HG02943 (cell line): ENCODE measurements around the gene ECI1.
"Not testable (repeated sequence)": the region's sequence is repeated elsewhere in the genome, so short reads cannot be mapped to it uniquely, and the experiment has no call there.

Source experiments
- ATAC-seq: cut with Tn5 transposase; IDR thresholded peaks from one replicate; pipeline ENCODE4 v1.9.1; 2021; ENCODE audit warnings: mild to moderate bottlenecking, low read depth, moderate library complexity; ENCODE audit not compliant: unreplicated experiment

Gene ECI1

GRCh38 chr16:2280981-2281542, 29.7 kb upstream of the ECI1 start:
- no peak for ATAC-seq

- no peak for ATAC-seq
Observed at GRCh38 chr16:2280461-2280860, 29.1 kb upstream of the ECI1 start.

- no peak for ATAC-seq
Observed at GRCh38 chr16:2278956-2279800, 27.8 kb upstream of the ECI1 start.

GRCh38 chr16:2278272-2278608, 26.9 kb upstream of the ECI1 start:
- no peak for ATAC-seq

GRCh38 chr16:2277466-2278271, 26.3 kb upstream of the ECI1 start:
- ATAC-seq = no peak

- no peak for ATAC-seq
Observed at GRCh38 chr16:2276368-2277195, 25.2 kb upstream of the ECI1 start.

- ATAC-seq = no peak
Observed at GRCh38 chr16:2275476-2276367, 24.3 kb upstream of the ECI1 start.

- no peak for ATAC-seq
Observed at GRCh38 chr16:2273931-2274330, 22.5 kb upstream of the ECI1 start.

GRCh38 chr16:2273484-2273883, 22.1 kb upstream of the ECI1 start:
- ATAC-seq = no peak

- ATAC-seq = no peak
Observed at GRCh38 chr16:2271848-2272461, 20.6 kb upstream of the ECI1 start.

GRCh38 chr16:2270588-2271470, 19.4 kb upstream of the ECI1 start:
- ATAC-seq = no peak

- ATAC-seq = no peak
Observed at GRCh38 chr16:2270070-2270462, 18.7 kb upstream of the ECI1 start.

- ATAC-seq = peak; percentile 76
Observed at GRCh38 chr16:2267913-2268666, 16.7 kb upstream of the ECI1 start, which contains the start of gene RNPS1. Gene RNPS1, minus strand, starts transcription at chr16:2268126. Its CDS starts 3,483 bp downstream, at chr16:2264643.

- peak; percentile 57 for ATAC-seq
Observed at GRCh38 chr16:2267505-2267912, 16.1 kb upstream of the ECI1 start.

GRCh38 chr16:2266887-2267286, 15.5 kb upstream of the ECI1 start:
- ATAC-seq = not testable (repeated sequence)

- not testable (repeated sequence) for ATAC-seq
Observed at GRCh38 chr16:2263026-2263425, 11.6 kb upstream of the ECI1 start.

GRCh38 chr16:2260250-2260649, 8.9 kb upstream of the ECI1 start:
- no peak for ATAC-seq
